Dermis microvascular lymphatic vessel endothelial cell (primary cell): Measurements from ENCODE around the gene SMARCB1. TPM values are rescaled to one million over a fixed set of nuclear protein-coding genes. Genes with fewer than 3 reads are reported as not detected.

Source experiments
- DNase-seq, 2 donors: peaks; one replicate each; pipeline versions ENCODE4 v3.0.0 to v3.0.0-alpha.2; 2010; ENCODE audit warnings: low read depth in 2 of 2
- total RNA-seq: library from RNA; depleted of rRNA; stranded (reverse); fragments of >200 nt; gene quantifications from 2 replicates; pipeline ENCODE4 v1.2.1, GENCODE V29; 2014

SMARCB1 gene
- total RNA-seq, 1 donor from 2014 or later = 19.1 TPM

DNA sequence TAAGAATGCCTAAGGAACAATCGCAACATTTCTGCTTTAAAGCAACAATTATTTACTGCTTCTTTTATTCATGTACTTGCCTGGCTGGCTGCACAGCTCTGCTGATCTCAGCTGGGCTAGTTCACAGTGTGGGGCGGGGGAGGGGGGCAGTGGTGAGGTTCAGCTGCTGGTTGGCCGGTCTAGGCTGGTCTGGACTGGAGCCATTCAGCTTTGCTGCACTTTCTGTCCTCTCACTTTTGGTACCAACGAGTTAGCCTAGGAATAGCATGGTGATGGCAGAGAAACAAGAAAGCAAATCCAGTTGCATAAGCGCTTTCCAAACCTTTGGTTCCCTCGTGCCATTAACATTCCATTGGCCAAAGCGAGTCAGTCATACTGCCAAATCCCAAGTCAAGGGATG is 91.5 kb downstream of the SMARCB1 start:
- DNase-seq = no peak

DNA sequence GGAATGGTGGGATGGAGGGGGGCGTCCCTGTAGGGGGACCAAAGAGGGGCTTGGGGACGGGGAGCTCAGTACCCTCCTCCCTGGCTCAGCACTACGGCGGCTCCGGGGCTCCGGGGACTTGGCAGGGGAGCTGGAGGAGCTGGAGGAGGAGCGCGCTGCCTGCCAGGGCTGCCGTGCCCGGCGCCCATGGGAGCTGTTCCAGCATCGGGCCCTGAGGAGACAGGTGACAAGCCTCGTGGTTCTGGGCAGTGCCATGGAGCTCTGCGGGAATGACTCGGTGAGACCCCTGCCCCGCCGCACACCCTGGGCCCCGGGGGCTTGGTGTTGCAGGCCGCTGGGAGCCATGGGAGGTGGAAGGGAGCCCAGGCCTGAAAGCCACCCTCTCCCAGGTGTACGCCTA is 95.6 kb downstream of the SMARCB1 start:
- no peak for DNase-seq

DNA sequence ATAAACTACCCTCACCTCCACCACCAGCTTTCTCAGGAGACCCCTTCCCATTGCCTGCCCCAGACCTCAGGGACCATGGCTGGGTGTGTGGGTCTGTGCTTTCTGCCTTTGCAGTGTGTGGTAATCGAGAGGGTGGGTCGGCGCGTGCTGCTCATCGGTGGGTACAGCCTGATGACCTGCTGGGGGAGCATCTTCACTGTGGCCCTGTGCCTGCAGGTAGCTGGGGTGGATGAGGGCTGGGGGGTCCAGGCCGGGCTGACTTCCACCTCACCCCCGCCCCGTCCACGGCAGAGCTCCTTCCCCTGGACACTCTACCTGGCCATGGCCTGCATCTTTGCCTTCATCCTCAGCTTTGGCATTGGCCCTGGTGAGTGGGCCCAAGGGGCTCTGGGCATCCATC is 96.9 kb downstream of the SMARCB1 start:
- DNase-seq = no peak

DNA sequence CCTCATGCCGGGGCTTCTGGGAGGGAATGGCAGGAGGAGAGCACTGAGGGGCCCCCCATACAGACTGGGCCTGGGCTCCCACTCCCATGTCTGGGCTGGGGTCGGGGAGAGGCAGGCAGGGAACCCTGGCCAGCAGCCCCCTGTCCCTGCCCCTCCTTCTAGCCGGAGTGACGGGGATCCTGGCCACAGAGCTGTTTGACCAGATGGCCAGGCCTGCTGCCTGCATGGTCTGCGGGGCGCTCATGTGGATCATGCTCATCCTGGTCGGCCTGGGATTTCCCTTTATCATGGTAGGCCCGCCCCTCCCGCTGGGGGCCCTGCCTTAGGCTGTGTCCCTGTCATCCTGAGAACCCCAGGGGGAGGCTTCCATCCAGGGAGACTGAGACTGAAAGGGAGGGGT is 97.4 kb downstream of the SMARCB1 start:
- no peak for DNase-seq

Other genes with a start within 250 kb of the SMARCB1 start
- gene IGLL1, start 206.7 kb upstream of the SMARCB1 start, total RNA-seq = not detected in 2 replicates
- 0.13 TPM in 1 of 2 replicates, not detected in the other for gene DRICH1, start 154.6 kb upstream of the SMARCB1 start, total RNA-seq
- gene RGL4, start 96.0 kb upstream of the SMARCB1 start, total RNA-seq = not detected in 2 replicates
- gene ZNF70, start 35.9 kb upstream of the SMARCB1 start, total RNA-seq = 1.4 and 1.9 TPM in 2 replicates
- 0.13 TPM in 1 of 2 replicates, not detected in the other for gene VPREB3, start 32.5 kb upstream of the SMARCB1 start, total RNA-seq
- 0.38 and 0.64 TPM in 2 replicates for gene C22orf15, start 24.0 kb upstream of the SMARCB1 start, total RNA-seq
- 7.4 and 15.2 TPM in 2 replicates for gene CHCHD10, start 19.0 kb upstream of the SMARCB1 start, total RNA-seq
- gene MMP11, start 14.1 kb upstream of the SMARCB1 start, total RNA-seq = 5.3 and 6.8 TPM in 2 replicates
- 0.76 and 1.2 TPM in 2 replicates for gene DERL3, start 52.0 kb downstream of the SMARCB1 start, total RNA-seq
- gene SLC2A11, start 70.9 kb downstream of the SMARCB1 start, total RNA-seq = 4.6 and 5.3 TPM in 2 replicates
- gene MIF, start 107.4 kb downstream of the SMARCB1 start, total RNA-seq = 256 and 348 TPM in 2 replicates
- gene GSTT2B, start 174.2 kb downstream of the SMARCB1 start, total RNA-seq = 5.4 and 7.0 TPM in 2 replicates
- 5.2 and 6.2 TPM in 2 replicates for gene DDTL, start 179.9 kb downstream of the SMARCB1 start, total RNA-seq
- gene DDT, start 187.5 kb downstream of the SMARCB1 start, total RNA-seq = 108 and 138 TPM in 2 replicates
- gene GSTT2, start 193.2 kb downstream of the SMARCB1 start, total RNA-seq = 0.13 and 1.1 TPM in 2 replicates
- gene GSTT4, start 218.5 kb downstream of the SMARCB1 start, total RNA-seq = not detected in 2 replicates
- 18.4 and 23.9 TPM in 2 replicates for gene CABIN1, start 224.3 kb downstream of the SMARCB1 start, total RNA-seq